Stimulated activated naive CD8-positive, alpha-beta T cell treated with anti-CD3 and anti-CD28 coated beads, Interleukin-15, Interleukin-2, amounts not matched to agents 100 U/mL and 50 U/mL, for 24 hours (primary cell): ENCODE data around the gene CD3G.
"Not testable (repeated sequence)": the region's sequence is repeated elsewhere in the genome, so short reads cannot be mapped to it uniquely, and the experiment has no call there.

Experiments used
- ATAC-seq: fragments of 150-1000 bp; cut with Tn5 transposase; one replicate; pipeline ENCODE4 v1.10.0; 2021
- DNase-seq: peaks from one replicate; pipeline ENCODE4 v3.0.0; 2021

Gene CD3G

DNA sequence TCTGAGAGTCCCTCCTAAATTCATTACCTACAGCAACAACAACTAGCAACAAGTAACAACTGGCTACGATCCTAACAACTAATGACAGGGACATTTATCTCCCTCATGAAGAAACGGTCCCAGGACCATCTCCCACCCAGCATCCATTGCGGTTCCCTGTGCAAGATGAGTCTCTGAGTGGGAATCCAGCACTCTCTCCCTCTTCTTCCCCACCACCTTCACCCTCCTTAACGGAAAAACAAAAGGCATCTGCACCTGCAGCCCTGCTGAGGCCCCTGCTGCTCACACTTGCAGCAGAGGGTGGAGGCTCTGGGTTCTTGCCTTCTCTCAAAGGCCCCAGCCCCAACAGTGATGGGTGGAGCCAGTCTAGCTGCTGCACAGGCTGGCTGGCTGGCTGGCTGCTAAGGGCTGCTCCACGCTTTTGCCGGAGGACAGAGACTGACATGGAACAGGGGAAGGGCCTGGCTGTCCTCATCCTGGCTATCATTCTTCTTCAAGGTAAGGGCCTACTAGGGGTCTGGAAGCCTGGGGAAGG is at the start of gene CD3G:
CD3G (plus strand) TSS at position 364 of the 535 bp plus-strand sequence; CDS start at position 444, 80 bp downstream.
- peak; percentile 74 for ATAC-seq

DNA sequence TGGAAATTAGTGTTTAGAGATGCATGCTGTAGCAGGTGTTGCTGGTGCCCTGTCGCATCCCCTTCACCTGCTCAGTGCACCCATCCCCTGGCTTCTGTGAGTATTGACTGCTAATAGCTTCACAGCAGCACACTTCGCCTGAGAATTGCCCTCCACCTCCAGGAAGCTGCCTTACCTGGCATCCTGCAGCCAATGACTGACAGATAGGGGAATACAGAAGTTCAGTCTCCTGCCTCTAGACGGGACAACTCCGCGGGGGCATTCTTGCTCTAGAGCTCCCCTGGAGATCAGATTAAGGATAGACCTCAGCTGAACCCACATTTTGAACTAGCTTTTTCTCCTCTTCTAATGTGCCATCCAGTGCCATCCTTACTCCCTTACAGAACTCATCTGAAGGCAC is 48.9 kb upstream of the CD3G start:
- DNase-seq (no peak), ATAC-seq (no peak)

More for the DNA sequence above, at the start of gene CD3G:
- DNase-seq = peak; percentile 80

DNA sequence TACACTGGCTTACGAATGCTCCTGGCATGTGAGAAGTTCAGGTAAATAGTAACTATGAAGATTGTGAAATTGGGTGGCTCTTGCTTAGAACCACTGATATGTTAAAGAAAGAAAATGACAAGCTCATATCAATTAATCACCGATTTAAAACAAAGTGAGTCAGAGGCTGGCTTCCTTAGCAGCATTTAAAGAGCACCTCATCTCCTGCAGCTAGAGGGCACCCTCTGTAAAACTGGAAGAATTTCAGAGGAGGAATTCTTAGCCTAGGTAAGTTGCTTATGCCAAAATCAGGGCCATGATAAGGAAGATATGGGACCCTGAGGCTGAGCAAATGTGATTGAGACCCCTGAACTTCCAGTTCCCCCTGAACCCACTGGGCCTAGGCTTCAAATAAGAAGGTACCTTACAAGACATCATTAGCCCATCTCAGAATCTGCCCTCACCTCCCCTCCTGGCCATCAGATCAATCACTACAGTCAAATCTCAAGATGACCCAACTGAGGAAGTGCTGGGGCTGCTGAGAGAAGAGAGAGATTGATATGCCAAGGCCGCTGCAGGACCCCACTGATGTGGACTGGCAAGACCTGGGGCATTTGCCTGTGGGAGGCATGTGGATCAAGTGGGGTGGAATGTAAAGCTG is 48.2 kb upstream of the CD3G start:
- peak; percentile 33 for DNase-seq

DNA sequence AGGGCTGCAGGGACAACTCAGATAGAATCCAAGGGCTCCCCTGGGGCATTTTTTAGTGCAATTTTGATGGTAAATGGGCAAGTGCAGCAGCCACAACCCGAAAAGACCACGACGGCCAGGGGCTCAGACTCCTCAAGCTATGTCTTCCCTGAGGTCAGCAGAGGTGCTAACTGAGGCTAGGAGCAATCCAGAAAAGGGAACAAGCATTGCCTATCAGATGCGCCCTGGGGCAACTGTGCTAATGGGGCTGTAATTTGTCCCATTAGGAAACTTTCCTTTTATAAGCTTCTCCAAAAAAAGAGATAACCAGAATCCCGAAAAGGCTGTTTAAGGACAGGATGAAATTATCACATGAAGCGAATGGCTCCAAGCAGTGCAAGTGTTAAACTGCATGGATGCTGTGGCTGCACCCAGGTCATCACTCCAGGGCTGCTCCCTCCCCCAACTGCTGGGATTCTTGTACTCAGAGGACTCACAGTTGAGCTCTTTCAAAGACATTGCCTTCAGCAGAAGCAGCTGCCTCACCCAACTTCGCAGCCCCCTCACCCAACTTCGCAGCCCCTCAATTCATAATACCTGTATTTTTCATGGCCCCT is 42.4 kb upstream of the CD3G start:
- ATAC-seq = no peak
- DNase-seq = no peak

More for the DNA sequence above, 48.2 kb upstream of the CD3G start:
- ATAC-seq = peak; percentile 76

DNA sequence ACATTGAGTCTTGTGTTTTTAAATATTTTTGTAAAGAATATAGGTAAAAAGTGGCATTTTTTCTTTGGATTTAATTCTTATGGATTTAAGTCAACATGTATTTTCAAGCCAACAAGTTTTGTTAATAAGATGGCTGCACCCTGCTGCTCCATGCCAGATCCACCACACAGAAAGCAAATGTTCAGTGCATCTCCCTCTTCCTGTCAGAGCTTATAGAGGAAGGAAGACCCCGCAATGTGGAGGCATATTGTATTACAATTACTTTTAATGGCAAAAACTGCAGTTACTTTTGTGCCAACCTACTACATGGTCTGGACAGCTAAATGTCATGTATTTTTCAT is 39.9 kb upstream of the CD3G start:
- no peak for DNase-seq
- peak; percentile 24 for ATAC-seq

DNA sequence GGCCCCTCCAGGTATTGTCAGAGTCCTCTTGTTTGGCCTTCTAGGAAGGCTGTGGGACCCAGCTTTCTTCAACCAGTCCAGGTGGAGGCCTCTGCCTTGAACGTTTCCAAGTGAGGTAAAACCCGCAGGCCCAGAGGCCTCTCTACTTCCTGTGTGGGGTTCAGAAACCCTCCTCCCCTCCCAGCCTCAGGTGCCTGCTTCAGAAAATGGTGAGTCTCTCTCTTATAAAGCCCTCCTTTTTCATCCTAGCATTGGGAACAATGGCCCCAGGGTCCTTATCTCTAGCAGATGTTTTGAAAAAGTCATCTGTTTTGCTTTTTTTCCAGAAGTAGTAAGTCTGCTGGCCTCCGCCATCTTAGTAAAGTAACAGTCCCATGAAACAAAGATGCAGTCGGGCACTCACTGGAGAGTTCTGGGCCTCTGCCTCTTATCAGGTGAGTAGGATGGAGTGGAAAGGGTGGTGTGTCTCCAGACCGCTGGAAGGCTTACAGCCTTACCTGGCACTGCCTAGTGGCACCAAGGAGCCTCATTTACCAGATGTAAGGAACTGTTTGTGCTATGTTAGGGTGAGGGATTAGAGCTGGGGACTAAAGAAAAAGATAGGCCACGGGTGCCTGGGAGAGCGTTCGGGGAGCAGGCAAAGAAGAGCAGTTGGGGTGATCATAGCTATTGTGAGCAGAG is 39.4 kb upstream of the CD3G start, which contains the start of gene CD3E:
CD3E (plus strand) TSS at position 163 of the 681 bp plus-strand sequence; CDS start at position 386, 223 bp downstream.
- peak; percentile 77 for ATAC-seq

DNA sequence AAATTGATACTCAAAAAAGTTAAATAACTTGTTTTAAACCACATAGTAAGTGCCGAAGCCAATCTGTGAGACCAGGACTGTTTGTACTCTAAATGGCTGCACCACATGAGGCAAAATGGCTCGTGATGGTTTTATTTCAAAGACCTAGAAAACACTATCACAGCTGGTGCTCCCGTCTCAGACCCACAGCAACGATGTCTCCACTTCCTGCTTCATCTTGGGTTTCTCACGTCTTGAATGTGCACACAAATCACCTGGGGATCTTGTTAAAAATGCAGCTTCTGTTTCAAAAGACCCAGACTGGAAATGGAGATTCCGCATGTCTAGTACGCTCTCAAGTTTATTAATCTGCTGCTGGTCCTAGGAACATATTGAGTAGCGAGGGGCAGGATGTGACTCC is 38.4 kb upstream of the CD3G start:
- ATAC-seq (no peak), DNase-seq (no peak)

More for the DNA sequence above, 39.4 kb upstream of the CD3G start, which contains the start of gene CD3E:
- peak; percentile 70 for DNase-seq

DNA sequence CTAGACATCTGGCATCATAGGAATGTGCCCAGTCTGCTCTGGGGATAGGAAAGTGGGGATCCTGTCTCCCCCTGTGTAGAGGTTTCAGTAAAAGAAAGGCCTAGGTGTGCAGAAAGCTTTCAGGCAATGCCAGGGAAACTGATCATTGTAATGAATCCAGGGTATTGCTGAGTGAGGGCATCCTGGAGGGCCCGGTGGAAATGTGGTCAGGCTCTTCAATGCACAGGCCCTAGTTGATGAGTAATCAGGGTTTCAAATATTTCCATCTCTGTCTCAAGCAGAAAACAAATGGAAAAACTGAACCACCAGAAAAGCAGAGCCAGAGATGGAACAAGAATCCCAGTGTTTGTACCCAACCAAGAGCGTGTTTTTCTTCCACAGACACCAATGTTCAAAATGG is 37.6 kb upstream of the CD3G start:
- peak; percentile 72 for ATAC-seq
- peak; percentile 63 for DNase-seq

DNA sequence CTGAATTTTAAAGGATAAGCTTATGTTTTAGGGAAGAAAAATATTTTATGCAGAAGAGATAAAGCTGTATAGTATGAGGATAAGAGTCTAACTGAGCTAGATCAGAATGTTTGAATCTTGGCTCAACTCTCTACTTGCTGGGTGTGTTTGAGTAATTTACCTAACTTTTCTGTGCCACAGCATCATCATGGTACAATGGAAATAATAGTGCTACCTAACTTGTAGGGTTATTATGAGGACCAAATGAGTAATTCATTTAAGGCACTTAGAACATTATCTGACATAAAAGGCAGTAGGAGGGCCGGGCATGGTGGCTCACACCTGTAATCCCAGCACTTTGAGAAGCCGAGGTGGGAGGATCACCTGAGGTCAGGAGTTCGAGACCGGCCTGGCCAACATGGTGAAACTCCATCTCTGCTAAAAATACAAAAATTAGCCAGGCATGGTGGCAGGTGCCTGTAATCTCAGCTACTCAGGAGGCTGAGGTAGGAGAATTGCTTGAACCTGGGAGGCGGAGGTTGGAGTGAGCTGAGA is 35.1 kb upstream of the CD3G start:
- peak; percentile 41 for ATAC-seq
- DNase-seq = not testable (repeated sequence)

DNA sequence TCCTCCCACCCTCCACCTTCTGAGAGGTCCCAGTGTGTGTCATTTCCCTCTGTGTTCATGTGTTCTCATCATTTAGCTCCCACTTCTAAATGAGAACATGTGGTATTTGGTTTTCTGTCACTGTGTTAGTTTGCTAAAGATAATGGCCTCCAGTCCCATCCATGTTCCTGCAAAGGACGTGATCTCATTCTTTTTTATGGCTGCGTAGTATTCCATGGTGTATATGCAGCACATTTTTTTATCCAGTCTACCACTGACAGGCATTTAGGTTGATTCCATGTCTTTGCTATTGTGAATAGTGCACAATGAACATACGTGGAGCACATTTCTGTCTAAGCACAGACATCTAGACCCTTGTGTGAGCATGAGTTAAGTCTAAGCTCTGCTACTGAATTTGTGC is 33.9 kb upstream of the CD3G start:
- DNase-seq (no peak), ATAC-seq (no peak)

DNA sequence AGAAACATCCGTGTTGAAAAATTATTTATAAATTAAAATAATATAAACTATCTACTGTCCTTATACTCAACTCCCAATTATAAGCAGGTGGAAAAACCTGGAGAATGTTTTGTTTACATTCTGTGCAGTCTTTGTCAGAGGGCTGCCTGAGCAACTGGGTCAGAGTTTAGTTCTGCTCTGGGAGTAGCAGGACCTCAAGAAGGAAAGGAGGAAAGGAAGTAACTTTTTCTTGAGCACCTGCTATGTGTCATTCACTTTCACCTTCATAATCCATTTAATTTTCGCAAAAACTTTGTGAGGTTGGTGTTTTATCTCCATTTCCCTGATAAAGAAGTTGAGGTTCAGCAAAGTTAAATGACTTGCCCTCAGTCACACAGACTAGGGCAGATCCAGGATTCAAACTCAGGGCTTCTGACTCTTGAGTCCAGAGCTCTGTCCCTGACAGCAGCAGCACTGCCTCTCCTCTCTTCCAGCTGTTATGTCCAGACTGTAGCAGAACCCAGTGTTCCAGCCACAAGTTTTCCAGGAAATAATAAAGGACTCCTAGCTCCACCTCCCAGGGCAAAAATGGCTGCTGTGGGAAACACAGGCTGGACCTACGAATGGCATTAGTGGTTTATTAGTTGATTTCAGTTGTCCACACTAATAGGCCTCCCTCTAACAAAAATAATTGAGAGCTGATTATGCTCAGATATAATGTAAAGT is 33.2 kb upstream of the CD3G start:
- ATAC-seq (no peak), DNase-seq (no peak)

DNA sequence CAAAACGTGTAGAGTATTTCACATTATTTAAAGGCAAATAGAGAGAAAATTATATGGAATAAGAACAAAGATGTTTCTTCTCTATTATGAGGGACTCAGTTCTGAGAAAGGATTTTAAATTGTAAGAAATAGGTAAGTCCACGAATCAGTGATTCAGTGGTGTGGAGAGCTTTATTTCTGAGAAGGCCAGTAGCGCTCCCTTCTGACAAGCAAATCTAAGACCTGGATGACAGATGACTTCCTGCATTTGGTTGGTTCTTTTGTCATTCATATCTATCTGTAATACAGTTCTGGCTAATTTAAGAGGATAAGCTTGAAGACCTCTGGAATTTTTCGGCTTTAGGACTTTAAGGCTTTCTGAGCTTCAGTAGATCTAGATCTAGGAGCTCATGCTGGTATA is 32.6 kb upstream of the CD3G start:
- ATAC-seq (no peak), DNase-seq (no peak)

DNA sequence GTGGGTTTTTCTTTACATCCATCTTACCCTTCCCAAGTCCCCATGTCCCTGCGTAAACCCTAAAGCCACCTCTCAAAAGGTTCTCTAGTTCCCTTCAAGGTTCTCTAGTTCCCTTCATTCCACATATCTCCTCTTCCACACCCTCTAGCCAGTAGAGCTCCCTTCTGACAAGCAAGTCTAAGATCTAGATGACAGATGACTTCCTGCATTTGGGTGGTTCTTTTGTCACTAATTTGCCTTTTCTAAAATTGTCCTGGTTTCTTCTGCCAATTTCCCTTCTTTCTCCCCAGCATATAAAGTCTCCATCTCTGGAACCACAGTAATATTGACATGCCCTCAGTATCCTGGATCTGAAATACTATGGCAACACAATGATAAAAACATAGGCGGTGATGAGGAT is 31.8 kb upstream of the CD3G start:
- ATAC-seq (no peak), DNase-seq (no peak)

DNA sequence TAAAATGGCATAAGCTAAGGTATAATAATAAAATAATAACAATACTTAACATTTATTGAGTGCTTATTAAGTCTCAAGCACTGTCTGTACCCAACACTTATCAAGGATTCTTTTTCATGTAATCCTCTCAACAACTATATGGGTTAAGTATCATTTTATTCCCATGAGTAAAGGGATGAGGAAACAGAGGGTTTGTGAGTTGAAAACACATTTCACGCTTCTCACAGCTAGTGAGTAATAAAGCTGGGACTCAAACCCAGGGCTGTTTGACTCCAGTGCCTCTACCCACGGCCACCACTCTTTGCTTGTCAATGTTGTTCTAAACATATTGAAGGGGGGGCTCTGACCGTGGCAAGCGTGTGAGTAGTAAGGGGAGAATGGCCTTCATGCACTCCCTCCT is 30.9 kb upstream of the CD3G start:
- ATAC-seq (no peak), DNase-seq (no peak)

DNA sequence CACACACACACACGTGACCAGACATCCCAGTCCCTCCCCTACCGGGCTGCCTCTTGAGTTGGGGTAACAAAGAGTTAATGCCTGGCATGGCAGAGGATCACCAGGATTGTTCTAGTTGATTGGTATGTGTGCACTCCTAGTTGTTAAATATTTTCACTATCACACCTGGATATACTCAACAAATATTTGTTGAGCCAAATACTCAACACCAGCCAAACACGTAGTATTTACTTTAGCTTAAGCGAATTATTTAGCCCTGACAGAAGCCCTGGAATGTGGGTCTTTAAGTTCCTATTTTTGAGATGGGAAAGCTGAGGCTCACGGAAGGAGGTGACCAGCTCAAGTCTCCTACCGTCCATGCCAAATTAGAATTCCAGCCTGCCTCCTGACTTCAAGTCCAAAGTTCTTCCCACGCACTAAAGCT is 29.1 kb upstream of the CD3G start:
- no peak for ATAC-seq

DNA sequence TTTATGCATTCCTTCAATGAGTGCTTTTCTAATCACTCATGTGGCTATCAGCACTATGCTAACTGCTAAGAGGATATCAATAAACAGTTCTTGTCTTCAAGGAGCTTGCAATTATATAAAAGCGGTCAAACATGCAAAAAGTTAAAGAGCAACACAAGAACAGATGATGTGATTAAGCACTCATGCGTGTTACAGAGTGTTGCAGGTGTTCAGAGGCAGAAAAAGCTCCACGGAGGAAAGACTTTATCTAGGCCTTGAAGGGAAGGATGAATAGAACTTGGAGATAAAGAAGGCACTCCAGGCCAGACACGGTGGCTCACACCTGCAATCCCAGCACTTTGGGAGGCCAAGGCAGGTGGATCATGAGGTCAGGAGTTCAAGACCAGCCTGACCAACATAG is 26.0 kb upstream of the CD3G start:
- DNase-seq = no peak
- ATAC-seq = no peak

More for the DNA sequence above, 29.1 kb upstream of the CD3G start:
- no peak for DNase-seq

DNA sequence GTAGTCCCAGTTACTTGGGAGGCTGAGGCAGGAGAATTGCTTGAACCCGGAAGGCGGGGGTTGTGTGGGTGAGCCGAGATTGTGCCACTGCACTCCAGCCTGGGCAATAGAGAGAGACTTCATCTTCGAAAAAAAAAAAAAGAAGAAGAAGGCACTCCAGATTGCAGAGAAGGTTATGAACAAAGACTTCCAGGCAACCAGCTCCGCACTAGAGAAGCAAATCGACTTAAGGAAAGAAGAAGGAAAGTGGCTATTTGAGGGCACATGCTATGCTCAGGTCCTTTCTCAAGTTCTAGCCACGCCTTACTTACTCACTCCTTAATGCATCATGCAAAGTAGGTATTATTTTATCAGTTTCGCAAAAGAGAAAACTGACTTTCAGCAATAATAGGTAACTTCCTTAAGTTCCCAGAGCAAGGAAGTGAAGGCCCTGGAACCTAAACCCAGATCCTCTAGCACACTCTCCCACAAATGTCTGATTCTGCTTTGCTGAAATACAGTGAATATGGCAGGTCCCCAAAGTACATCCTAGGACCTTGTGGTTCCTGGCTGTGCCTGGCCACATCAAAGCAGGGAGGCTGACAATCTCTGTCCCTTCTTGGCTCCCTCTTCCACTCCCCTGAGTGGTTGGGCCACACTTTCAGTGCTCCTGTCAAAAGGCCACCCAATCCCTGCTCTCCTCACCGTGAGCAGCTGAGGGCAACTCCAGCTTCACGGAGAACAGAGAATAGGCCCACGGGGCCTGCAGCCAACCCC is 25.4 kb upstream of the CD3G start:
- ATAC-seq (no peak), DNase-seq (no peak)

DNA sequence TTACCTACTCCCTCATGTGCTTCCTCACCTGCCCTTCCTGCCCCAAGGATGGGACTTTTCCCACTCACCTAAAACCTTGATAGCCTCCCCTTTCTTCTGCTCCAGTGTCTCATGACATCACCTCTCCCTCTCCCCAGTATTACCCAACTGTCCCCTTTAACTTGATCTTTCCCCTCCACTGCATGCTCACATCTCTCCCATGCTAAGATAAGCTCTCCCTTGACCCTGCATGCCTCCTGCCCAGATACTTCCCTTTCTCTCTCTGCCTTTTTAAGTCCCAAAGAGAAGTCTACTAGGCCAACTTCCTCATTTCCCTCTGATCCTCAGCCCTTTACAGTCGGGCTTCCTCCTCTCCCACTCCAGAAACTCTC is 24.8 kb upstream of the CD3G start:
- no peak for DNase-seq
- no peak for ATAC-seq

DNA sequence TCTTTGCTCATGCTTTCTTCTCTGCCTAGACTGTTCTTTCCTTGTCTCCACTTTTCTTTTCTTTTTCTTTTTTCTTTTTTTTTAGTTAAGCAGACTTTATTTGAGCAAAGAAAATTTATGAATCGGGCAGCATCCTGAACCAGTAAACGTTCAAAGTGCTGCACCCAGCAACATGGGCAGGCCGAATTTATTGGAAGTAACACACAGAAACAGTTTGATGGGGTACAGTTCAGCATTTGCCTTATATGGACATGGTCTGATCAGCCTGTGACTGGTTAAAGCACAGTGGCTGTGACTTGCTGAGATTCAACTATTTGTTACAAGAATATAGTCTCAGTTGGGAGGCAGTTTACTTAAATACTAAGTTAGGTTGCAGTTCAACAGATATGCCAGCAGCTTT is 23.6 kb upstream of the CD3G start:
- no peak for ATAC-seq
- no peak for DNase-seq

DNA sequence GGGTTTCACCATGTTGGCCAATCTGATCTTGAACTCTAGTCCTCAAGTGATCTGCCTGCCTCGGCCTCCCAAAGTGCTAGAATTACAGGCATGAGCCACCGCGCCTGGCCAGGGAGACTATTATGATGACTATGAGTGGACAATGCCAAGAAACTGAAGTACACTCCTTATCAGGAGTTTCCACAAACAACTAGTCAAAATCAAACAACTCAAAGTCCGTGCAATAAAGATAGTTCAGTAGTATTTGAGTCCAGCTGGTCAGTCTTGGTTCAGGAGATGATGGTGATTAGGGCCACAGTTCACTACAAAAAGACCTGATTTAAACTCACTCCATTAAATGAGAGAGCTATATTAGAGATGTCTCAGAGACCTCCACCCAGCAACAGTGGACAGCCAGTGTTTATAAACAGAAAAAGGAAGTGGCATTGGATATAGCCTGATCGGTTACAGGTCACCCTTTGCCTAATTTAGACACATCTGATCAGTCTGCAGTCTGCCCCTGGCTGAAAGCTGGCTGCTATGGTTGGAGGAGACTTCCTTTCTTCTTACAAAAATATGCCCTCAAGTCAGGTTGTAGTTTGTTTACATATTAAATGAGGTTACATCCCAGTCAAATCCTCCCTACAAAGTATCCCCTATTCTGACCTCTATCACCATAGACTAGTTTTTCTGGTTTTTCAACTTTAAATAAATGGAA is 22.6 kb upstream of the CD3G start:
- DNase-seq (no peak), ATAC-seq (no peak)

DNA sequence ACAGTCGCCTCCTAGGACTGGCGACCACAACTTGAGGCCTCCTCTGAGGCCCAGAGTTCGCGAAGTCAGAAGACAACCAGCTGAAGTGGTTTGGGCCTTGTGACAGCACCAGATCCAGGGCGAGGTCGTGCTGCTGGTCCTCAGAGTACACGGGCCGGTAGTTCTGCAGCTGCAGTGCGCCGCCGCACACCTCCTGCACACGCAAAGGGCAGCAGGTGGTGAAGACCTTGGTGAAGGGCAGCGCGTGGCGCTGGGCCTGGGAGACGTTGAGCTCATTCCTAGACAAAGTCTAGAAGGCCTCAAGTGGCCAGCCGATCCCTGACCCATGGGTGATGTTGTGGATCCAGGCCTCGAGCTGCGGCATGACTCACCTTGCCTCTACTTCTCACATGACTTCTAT is 21.4 kb upstream of the CD3G start:
- no peak for DNase-seq
- ATAC-seq = no peak
